HEK293T (cell line): ENCODE measurements around the gene CDC20B.

ENCODE experiments used
- CTCF ChIA-PET: fragments of 350-600 bp; formaldehyde crosslinking; extraction: SDS; loops from one replicate; lab custom pipeline; 2021; ENCODE audit warnings: antibody characterized with exemption, inconsistent platforms; lab: Yijun Ruan, JAX
- POLR2A ChIA-PET: fragments of 350-600 bp; formaldehyde crosslinking; extraction: SDS; loops from one replicate; lab custom pipeline; 2020; ENCODE audit warnings: antibody characterized with exemption, inconsistent platforms; lab: Yijun Ruan, JAX
- DNase-seq: peaks from one replicate; pipeline ENCODE4 v3.0.0; 2012; ENCODE audit warnings: mixed read lengths; ENCODE audit errors: extremely low spot score
- ARNT ChIP-seq: fragments of 450-650 bp; IDR thresholded peaks from 2 replicates; pipeline ENCODE4 v1.6.1; 2017; ENCODE audit warnings: mild to moderate bottlenecking
- BHLHE40 ChIP-seq: fragments of 450-650 bp; IDR thresholded peaks from 2 replicates; pipeline ENCODE4 v1.6.1; 2016; ENCODE audit warnings: mild to moderate bottlenecking, moderate library complexity, borderline replicate concordance
- CTBP1 ChIP-seq: fragments of 450-650 bp; IDR thresholded peaks from 2 replicates; pipeline ENCODE4 v1.6.1; 2016; ENCODE audit warnings: borderline replicate concordance
- ELF4 ChIP-seq: fragments of 450-650 bp; IDR thresholded peaks from 2 replicates; pipeline ENCODE4 v1.6.1; 2017; ENCODE audit warnings: antibody characterized with exemption
- FOXA1 ChIP-seq: fragments of 450-650 bp; IDR thresholded peaks from 2 replicates; pipeline ENCODE4 v1.6.1; 2016; ENCODE audit warnings: mild to moderate bottlenecking
- FOXK2 ChIP-seq: fragments of 450-650 bp; IDR thresholded peaks from 2 replicates; pipeline ENCODE4 v1.6.1; 2016; ENCODE audit warnings: mild to moderate bottlenecking
- FOXM1 ChIP-seq: fragments of 450-650 bp; IDR thresholded peaks from 2 replicates; pipeline ENCODE4 v1.6.1; 2017; ENCODE audit warnings: mild to moderate bottlenecking, borderline replicate concordance
- HDGF ChIP-seq: fragments of 450-650 bp; IDR thresholded peaks from 2 replicates; pipeline ENCODE4 v1.6.1; 2017; ENCODE audit warnings: antibody characterized with exemption, borderline replicate concordance
- L3MBTL2 ChIP-seq: fragments of 450-650 bp; conservative IDR thresholded peaks from 2 replicates; pipeline ENCODE4 v1.6.1; 2016; ENCODE audit warnings: mild to moderate bottlenecking
- LEF1 ChIP-seq: fragments of 450-650 bp; IDR thresholded peaks from 2 replicates; pipeline ENCODE4 v1.6.1; 2017; ENCODE audit warnings: mild to moderate bottlenecking, borderline replicate concordance
- NFRKB ChIP-seq: fragments of 450-650 bp; IDR thresholded peaks from 2 replicates; pipeline ENCODE4 v1.6.1; 2016; ENCODE audit warnings: mild to moderate bottlenecking, moderate library complexity
- PKNOX1 ChIP-seq: fragments of 450-650 bp; IDR thresholded peaks from 2 replicates; pipeline ENCODE4 v1.6.1; 2016
- SP1 ChIP-seq: fragments of 450-650 bp; IDR thresholded peaks from 2 replicates; pipeline ENCODE4 v1.6.1; 2017
- SUZ12 ChIP-seq: fragments of 450-650 bp; IDR thresholded peaks from 2 replicates; pipeline ENCODE4 v1.6.1; 2016; ENCODE audit warnings: mild to moderate bottlenecking
- TARDBP ChIP-seq: fragments of 450-650 bp; IDR thresholded peaks from 2 replicates; pipeline ENCODE4 v1.6.1; 2016
- ZNF384 ChIP-seq: fragments of 450-650 bp; IDR thresholded peaks from 2 replicates; pipeline ENCODE4 v1.6.1; 2016

Gene CDC20B

GRCh38 chr5:55177078-55177477 is 4.1 kb upstream of the CDC20B start:
- CTCF ChIA-PET, result interaction anchor here (0.9 kb wide), 1 partner anchor 10 kb away, joined by 4 read pairs; no protein-coding TSS in a partner anchor
- TF ChIP-seq FOXK2, result no peak
- no peak for TF ChIP-seq L3MBTL2
- TF ChIP-seq LEF1, result no peak
- TF ChIP-seq FOXM1, result no peak
- TF ChIP-seq BHLHE40, result no peak
- TF ChIP-seq ARNT, result no peak
- TF ChIP-seq ZNF384, result no peak
- no peak for TF ChIP-seq SUZ12
- TF ChIP-seq PKNOX1, result no peak
- no peak for TF ChIP-seq SP1
- TF ChIP-seq FOXA1, result no peak
- TF ChIP-seq ELF4, result no peak
- no peak for DNase-seq
- POLR2A ChIA-PET, result interaction anchor here (0.9 to 1.3 kb wide), 3 partner anchors 12 to 784 kb away, joined by 3 read pairs; partner anchors contain the start of gene GPX8

- ChIA-PET CTCF (interaction anchor here (0.6 to 0.7 kb wide), 2 partner anchors 767 to 787 kb away, joined by 3 to 7 read pairs; no protein-coding TSS in a partner anchor), POLR2A (interaction anchor here (0.9 to 1.3 kb wide), 4 partner anchors 12 to 783 kb away, joined by 3 read pairs; partner anchors contain the start of gene GPX8)
- TF ChIP-seq L3MBTL2 (peak; percentile 97), PKNOX1 (no peak)
- DNase-seq, result peak; percentile 77
These were observed 3.3 kb upstream of the CDC20B start for GRCh38 chr5:55176176-55176818.

GRCh38 chr5:55175781-55176175 is 2.8 kb upstream of the CDC20B start:
- no peak for DNase-seq
- TF ChIP-seq ZNF384, result no peak
- TF ChIP-seq TARDBP, result no peak
- TF ChIP-seq ELF4, result no peak
- TF ChIP-seq FOXK2, result no peak
- no peak for TF ChIP-seq CTBP1
- TF ChIP-seq PKNOX1, result no peak
- TF ChIP-seq FOXA1, result no peak
- no peak for TF ChIP-seq SP1
- TF ChIP-seq L3MBTL2, result no peak
- TF ChIP-seq BHLHE40, result no peak
- no peak for TF ChIP-seq HDGF
- no peak for TF ChIP-seq LEF1
- POLR2A ChIA-PET, result interaction anchor here (1.3 kb wide), 2 partner anchors 16 to 58 kb away, joined by 3 read pairs; partner anchors contain the start of gene GPX8
- CTCF ChIA-PET, result interaction anchor here (0.6 kb wide), 1 partner anchor 766 kb away, joined by 7 read pairs; no protein-coding TSS in a partner anchor

- CTCF ChIA-PET, result interaction anchor here (1.9 kb wide), 1 partner anchor 52 kb away, joined by 5 read pairs; no protein-coding TSS in a partner anchor
- POLR2A ChIA-PET, result no interaction called here
- DNase-seq, result no peak
- peak; percentile 59 for TF ChIP-seq PKNOX1
- no peak for TF ChIP-seq SP1
- peak; percentile 29 for TF ChIP-seq L3MBTL2
These were observed 782 bp upstream of the CDC20B start for GRCh38 chr5:55173687-55174230.

GRCh38 chr5:55172051-55172899 is 702 bp downstream of the CDC20B start:
- no peak for TF ChIP-seq BHLHE40
- peak; percentile 41 for TF ChIP-seq PKNOX1
- TF ChIP-seq ZNF384, result 0 out of 2 replicates have a peak, but pooled peaks have one; percentile 24
- TF ChIP-seq NFRKB, result no peak
- POLR2A ChIA-PET, result no interaction called here
- peak; percentile 70 for DNase-seq
- CTCF ChIA-PET, result interaction anchor here (0.6 to 1.9 kb wide), 4 partner anchors 10 to 117 kb away, joined by 4 to 5 read pairs (median 4); no protein-coding TSS in a partner anchor
